ENCODE measurements around the gene ETS1.

The ETS1 gene

DNA sequence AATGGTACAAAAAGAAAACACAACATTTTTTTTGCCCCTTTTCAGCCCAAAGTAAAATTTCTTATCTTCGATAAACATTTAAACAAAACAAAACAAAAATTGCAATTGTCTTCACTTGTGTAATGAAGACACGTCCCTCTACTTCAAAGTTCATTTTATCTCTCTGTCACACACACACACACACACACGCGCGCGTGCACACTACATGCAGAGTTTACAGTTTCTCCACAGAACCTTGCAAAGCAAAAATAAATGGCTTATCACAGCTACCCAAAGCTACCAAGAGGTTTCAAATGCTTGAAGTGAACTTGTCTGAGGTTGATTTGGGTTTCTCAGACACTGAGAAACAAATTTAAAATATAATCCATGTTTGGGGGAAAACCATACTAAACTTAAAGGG lies 72.3 kb downstream of the ETS1 start:
- Mint-ChIP-seq H3K4me1 (peaks cover 80% of the 10 kb centered on the region), H3K9me3 (no peaks in the 10 kb centered on the region), H3K27me3 (no peaks in the 10 kb centered on the region), H3K36me3 (peaks cover 30% of the 10 kb centered on the region), H3K27ac (peak overlapping the region; percentile 94), H3K4me3 (peak overlapping the region; percentile 99)
- no peak for ATAC-seq (ENCODE audit: low read depth)
- no peak for DNase-seq (ENCODE audit: low spot score in 2 of 2)

DNA sequence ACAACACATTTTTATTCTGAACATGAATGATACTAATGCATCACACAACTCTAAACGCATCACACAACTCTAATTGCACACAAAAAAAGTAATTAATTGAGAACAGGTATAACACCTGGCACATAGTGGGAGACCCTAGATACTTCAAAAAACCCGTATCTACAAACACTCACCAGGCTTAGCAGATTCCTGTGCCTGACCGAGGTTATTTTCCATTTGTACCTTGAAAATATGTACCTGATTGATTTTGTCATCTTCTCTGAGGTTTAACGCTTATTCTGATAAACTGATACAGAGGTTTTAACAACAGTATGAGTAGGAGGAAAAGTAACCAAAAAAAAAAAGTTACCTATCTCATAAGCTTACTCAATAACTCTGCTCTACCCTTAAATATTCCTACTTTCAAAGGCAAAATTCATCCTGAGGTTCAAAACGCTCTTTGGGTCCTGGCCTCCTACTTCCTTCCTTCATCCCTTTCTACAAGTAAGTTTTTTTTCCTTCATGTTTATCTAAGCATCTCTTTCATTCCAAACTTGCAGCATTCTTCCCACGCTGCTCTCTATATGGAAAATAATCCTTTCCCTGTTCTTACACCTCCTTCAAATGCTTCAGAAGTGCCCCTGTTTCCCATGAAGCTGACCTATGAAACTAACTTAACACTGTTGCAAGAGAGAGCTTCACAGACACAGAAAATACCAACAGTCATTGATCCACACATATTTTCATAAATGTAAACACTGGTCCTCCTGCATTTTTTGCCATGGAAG lies 73.3 kb downstream of the ETS1 start:
- H3K4me3 Mint-ChIP-seq, result peak overlapping the region; percentile 54
- H3K27me3 Mint-ChIP-seq, result no peaks in the 10 kb centered on the region
- H3K36me3 Mint-ChIP-seq, result peaks cover 30% of the 10 kb centered on the region
- no peaks in the 10 kb centered on the region for H3K9me3 Mint-ChIP-seq
- ATAC-seq (ENCODE audit: low read depth) (no peak), DNase-seq (ENCODE audit: low spot score in 2 of 2) (no peak)
- peak overlapping the region; percentile 94 for H3K27ac Mint-ChIP-seq
- H3K4me1 Mint-ChIP-seq, result peaks cover 87% of the 10 kb centered on the region

DNA sequence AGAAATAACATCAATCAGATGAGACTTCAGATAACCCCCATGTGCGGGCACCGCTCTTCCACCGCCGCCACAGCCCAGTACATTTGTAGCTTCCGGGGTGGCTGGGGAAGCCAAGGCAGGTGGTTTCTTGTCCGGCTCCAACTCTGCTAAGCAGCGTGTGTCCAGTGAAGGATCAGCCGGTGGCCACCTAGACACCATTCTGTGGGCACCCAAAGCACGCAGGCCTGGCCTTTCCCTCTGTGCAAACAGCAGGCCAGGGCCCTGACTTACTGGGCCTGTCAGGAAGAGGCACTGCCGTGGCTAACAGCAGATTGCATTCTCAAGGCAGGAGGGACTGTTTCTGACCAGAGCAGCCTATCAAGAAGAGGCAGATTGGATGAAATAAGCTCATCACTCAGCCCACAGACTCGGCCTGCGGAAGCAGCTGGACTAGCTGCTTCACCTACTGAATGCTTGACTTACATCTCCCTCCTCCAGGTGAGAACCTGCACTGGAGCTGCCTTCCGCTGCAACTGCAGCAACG lies 74.8 kb downstream of the ETS1 start:
- Mint-ChIP-seq H3K36me3 (peaks cover 28% of the 10 kb centered on the region), H3K27me3 (no peaks in the 10 kb centered on the region), H3K9me3 (no peaks in the 10 kb centered on the region), H3K4me3 (peak overlapping the region; percentile 46), H3K27ac (peak overlapping the region; percentile 72), H3K4me1 (peaks cover 81% of the 10 kb centered on the region)
- no peak for DNase-seq (ENCODE audit: low spot score in 2 of 2)
- peak; percentile 31 for ATAC-seq (ENCODE audit: low read depth)

DNA sequence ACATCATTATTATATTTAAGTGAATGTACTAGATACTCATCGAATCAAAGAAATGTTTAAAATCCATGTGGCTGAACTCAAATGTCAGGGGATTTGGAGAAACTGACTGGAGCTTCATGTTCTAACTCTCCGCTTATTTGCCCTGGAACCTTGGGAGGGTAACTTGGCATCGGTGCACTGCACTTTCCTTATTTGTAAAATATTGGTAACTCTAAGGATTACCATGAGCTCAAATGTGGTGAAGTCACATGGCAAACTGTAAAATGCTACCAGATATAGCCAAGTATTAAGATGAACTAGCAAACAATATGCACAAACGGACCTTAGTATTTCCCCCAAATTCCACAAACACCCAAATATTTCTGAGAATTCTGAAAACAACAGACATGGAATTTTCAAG lies 75.6 kb downstream of the ETS1 start:
- DNase-seq (ENCODE audit: low spot score in 2 of 2) (no peak), ATAC-seq (ENCODE audit: low read depth) (no peak)
- Mint-ChIP-seq H3K4me3 (peak overlapping the region; percentile 46), H3K4me1 (peaks cover 82% of the 10 kb centered on the region), H3K27me3 (no peaks in the 10 kb centered on the region), H3K27ac (peak overlapping the region; percentile 72), H3K36me3 (peaks cover 28% of the 10 kb centered on the region), H3K9me3 (no peaks in the 10 kb centered on the region)

DNA sequence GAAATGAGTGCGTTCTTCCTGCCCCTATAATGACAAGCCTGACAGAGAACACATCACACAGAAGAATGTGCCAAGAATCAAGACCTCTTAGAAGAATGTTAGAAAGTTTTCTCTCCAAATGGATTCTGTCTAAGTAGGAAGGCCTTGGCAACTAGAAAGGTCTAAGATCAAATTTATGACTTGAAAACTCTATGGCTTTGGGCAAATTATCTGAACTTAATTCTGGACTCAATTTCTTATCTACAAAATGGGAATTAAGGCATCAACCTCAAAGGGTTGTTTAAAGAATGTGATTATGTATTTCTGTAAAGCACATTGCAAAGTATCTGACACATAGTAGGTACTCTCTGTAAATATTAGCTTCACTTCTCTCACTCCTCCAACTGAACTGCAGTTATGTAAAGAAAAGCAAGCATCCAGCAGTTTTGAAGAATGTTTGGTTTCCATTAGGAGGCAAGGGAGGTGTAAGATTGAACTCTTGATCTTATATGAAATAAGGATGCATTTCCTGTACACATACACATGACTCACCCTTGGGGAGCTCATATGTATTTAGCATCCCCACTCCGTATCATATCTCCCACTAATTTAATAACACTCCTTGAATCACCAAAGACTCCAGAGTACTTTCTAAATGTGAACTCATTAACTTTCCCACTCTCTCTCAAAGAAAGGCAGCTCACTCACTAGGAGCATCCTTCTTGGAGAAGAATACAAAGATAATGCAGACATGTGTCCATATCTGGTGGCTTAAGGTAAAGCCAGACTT lies 77.6 kb downstream of the ETS1 start:
- peaks cover 30% of the 10 kb centered on the region for H3K36me3 Mint-ChIP-seq
- no peak for ATAC-seq (ENCODE audit: low read depth)

DNA sequence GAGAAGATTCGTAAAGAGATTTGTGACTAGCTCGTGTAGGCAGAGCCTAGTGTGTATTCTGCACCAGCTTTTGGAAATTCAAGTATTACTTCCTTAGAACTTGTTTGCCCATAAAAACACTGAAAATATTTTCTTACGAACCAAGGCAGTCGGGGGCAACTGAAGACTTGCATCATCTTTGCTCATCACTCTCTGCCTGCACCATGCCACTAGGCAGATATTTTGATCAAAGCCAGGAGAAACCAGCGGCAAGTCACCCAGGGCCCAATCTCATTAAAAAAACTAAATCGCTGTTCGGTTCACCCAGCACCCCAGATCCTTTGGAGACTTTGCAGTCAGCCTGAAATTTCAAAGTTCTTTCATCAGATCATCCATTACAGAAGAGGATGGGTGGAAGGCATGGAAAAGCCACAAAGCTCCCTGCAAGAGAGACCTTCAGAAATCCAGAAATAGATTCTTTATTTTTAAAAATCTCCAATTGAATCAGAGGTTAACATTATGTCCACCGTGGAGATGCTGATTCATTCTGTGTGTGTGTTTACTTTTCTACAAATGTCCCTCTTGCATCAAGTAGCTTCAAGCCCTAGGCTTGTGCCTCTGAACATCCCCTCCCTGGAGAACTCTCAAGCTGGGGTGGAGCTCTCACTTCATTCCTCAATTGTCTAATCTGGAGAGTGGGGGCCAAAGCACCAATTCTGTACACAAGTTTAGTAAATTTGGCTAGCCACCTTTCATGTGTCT lies 78.4 kb downstream of the ETS1 start:
- no peaks in the 10 kb centered on the region for H3K9me3 Mint-ChIP-seq
- DNase-seq (ENCODE audit: low spot score in 2 of 2) (no peak), ATAC-seq (ENCODE audit: low read depth) (no peak)
- peak overlapping the region; percentile 64 for H3K4me3 Mint-ChIP-seq
- peaks cover 28% of the 10 kb centered on the region for H3K36me3 Mint-ChIP-seq
- H3K27me3 Mint-ChIP-seq, result no peaks in the 10 kb centered on the region
- peak overlapping the region; percentile 72 for H3K27ac Mint-ChIP-seq
- peaks cover 86% of the 10 kb centered on the region for H3K4me1 Mint-ChIP-seq

More for the DNA sequence above, 77.6 kb downstream of the ETS1 start:
- no peak for DNase-seq (ENCODE audit: low spot score in 2 of 2)
- Mint-ChIP-seq H3K4me1 (peaks cover 83% of the 10 kb centered on the region), H3K27me3 (no peaks in the 10 kb centered on the region), H3K27ac (peak overlapping the region; percentile 72), H3K9me3 (no peaks in the 10 kb centered on the region), H3K4me3 (peak overlapping the region; percentile 4)

DNA sequence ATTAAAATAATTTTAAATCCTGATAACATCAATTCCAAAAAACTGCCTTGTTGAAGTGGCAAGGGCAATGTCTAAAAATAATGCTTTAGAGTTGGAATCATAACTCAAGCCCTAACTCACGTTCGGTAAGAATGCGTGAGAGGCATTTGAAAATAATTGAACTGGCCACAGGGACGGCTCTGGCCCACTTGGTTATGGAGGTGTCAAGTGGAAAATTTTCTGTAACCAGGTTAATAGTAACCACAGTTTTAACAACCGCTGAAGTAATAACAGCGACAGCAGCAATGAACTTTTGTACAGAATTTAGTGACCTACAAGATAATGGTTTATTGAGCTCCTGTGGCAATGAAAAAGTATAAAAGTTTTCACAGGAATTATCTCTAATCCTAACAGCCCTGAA lies 79.4 kb downstream of the ETS1 start:
- no peak overlapping the region for H3K4me3 Mint-ChIP-seq
- no peaks in the 10 kb centered on the region for H3K27me3 Mint-ChIP-seq
- DNase-seq (ENCODE audit: low spot score in 2 of 2) (no peak), ATAC-seq (ENCODE audit: low read depth) (no peak)
- H3K27ac Mint-ChIP-seq, result peak overlapping the region; percentile 72
- H3K9me3 Mint-ChIP-seq, result no peaks in the 10 kb centered on the region
- H3K36me3 Mint-ChIP-seq, result peaks cover 26% of the 10 kb centered on the region
- H3K4me1 Mint-ChIP-seq, result peaks cover 86% of the 10 kb centered on the region

DNA sequence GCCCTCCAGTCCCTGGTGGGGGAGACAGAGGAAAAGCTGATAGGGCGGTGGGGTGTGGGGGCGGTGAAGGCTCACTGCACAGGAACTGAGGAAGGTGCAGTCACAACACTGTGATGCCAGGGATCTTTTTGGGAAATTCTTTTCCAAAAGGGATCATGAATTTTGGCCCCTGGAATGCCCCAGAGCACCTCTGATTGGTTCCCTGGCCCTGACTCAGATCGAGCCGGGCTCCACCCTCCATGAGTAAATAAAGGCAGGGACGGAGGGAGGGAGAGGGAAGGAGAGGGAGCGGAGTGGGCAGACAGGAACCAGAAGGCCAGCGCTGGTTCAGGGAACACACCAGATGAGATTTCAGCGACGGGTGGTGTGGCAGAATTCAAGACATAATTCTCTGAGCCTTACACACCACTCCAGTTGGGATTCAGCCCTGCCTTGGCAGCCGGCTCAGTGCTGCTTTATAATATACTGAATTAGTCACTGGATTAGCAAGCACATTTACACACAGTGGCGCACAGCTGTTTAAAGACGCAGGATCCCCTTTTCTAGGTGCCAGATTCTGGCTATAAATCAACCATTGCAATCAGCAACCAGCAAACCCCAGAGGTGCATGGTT lies 80.3 kb downstream of the ETS1 start:
- peaks cover 24% of the 10 kb centered on the region for H3K36me3 Mint-ChIP-seq

DNA sequence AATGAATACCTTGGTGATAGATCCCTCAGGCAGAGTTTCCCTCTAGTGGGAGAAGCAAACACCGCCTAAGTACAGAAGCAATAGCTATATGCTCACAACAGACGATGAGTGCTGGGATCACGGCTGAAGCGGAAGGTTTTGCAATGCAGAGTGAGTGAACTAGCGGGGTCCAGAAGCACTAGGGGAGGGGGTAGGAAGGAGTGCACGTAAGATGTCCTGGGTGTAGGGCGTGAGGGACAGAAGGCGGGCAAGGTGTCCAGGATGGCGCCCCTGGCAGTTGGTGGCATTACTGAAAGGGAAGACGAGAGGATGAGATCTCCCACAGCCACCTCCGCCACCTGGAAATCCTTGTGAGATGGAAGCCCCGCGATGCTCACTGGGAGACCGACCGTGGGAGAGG lies 81.0 kb downstream of the ETS1 start:
- Mint-ChIP-seq H3K36me3 (peaks cover 25% of the 10 kb centered on the region), H3K4me1 (peaks cover 88% of the 10 kb centered on the region), H3K4me3 (peak overlapping the region; percentile 60), H3K27ac (peak overlapping the region; percentile 72), H3K9me3 (no peaks in the 10 kb centered on the region), H3K27me3 (no peaks in the 10 kb centered on the region)
- DNase-seq (ENCODE audit: low spot score in 2 of 2) (no peak), ATAC-seq (ENCODE audit: low read depth) (no peak)

More for the DNA sequence above, 80.3 kb downstream of the ETS1 start:
- DNase-seq (ENCODE audit: low spot score in 2 of 2) (no peak), ATAC-seq (ENCODE audit: low read depth) (peak; percentile 60)
- H3K4me1 Mint-ChIP-seq, result peaks cover 87% of the 10 kb centered on the region
- H3K4me3 Mint-ChIP-seq, result peak overlapping the region; percentile 60
- H3K9me3 Mint-ChIP-seq, result no peaks in the 10 kb centered on the region
- H3K27ac Mint-ChIP-seq, result peak overlapping the region; percentile 72
- no peaks in the 10 kb centered on the region for H3K27me3 Mint-ChIP-seq

DNA sequence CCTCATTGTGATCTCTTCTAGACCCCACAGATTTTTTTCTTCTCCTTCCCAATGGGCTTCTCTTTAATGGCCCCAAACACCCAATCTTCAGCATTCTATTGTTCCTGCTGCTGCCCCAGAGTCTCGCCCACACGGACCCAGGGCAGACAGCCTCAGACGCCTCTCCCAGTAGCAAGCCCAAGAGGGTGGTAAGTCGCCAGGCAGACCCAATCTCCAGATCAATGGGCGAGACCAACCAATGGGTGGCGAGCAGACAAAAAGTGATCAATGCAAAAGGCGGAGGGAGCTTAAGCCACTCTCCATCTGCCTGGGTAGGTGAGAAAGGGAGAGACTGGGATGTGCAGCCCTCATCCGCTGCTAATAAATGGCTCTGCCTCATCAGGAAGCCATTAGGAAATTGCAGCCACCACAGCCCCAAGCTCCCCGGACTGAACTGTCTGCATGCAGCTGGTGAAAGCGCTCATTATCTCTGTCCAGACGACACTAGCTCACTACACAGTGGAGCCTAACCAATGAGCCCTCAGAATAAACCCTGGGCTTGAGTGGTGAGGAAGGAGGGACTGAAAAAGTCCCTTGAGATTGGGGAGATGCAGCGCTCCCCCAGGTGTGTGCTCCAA lies 81.8 kb downstream of the ETS1 start:
- Mint-ChIP-seq H3K4me1 (peaks cover 86% of the 10 kb centered on the region), H3K36me3 (peaks cover 31% of the 10 kb centered on the region), H3K9me3 (no peaks in the 10 kb centered on the region), H3K4me3 (peak overlapping the region; percentile 21), H3K27me3 (no peaks in the 10 kb centered on the region), H3K27ac (peak overlapping the region; percentile 72)
- no peak for ATAC-seq (ENCODE audit: low read depth)
- no peak for DNase-seq (ENCODE audit: low spot score in 2 of 2)

DNA sequence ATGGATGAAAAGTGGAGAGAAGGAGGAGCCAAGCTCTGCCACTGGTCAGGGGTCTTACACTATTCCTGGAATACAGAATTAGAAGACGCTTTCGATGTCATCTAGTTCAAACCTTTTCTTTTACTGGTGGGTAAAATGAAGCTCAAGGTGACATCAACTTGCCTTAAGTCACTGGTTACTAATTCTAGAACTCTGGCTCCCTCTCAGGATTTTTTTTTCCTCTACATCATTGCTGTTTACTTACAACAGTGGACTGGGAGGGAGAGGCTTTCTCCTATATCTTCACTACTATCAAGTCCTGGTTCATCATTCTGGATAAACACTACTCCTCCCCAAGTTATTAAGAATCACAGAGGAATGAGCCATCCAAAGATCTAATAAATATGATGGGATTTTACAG lies 82.9 kb downstream of the ETS1 start:
- peaks cover 82% of the 10 kb centered on the region for H3K4me1 Mint-ChIP-seq
- ATAC-seq (ENCODE audit: low read depth) (no peak), DNase-seq (ENCODE audit: low spot score in 2 of 2) (no peak)
- H3K4me3 Mint-ChIP-seq, result no peak overlapping the region
- H3K27ac Mint-ChIP-seq, result peak overlapping the region; percentile 72
- peaks cover 35% of the 10 kb centered on the region for H3K36me3 Mint-ChIP-seq
- H3K9me3 Mint-ChIP-seq, result no peaks in the 10 kb centered on the region
- no peaks in the 10 kb centered on the region for H3K27me3 Mint-ChIP-seq

DNA sequence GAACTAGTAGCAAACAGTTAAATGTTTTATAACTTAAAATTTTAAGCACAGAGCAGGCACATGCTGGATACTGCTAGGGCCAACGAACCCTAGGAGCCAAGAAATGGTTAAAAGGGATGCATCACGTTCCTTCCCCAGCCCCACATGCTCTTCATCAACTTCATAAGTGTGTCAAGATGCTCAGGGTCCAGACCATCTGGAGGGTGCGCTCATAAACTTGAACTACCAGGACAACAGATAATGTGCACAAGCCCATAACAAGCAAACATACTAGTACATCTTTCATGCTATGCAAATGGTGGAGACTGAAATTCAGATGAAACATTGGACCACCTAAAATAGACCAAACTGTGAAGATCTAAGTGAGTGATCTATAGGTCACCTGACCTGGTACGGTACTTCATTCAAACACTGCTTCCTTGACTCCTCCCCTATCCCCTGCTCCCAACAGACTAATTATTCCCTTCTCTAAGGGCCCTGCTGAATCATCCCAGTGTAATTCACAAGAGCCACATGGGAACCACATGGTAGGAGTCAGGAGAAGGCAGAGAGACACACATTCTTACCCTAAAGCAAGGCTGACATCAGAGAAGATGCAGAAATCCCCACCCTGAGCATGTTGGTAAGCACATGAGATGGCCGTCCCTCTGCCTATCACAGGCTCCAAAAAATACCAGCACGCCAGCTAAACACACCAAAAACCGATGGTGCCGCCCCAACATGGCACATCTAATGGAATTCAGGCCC lies 83.9 kb downstream of the ETS1 start:
- Mint-ChIP-seq H3K4me3 (peak overlapping the region; percentile 42), H3K4me1 (peaks cover 78% of the 10 kb centered on the region), H3K27ac (peak overlapping the region; percentile 72), H3K27me3 (no peaks in the 10 kb centered on the region), H3K36me3 (peaks cover 35% of the 10 kb centered on the region), H3K9me3 (no peaks in the 10 kb centered on the region)
- DNase-seq (ENCODE audit: low spot score in 2 of 2), result no peak
- ATAC-seq (ENCODE audit: low read depth), result peak; percentile 48

DNA sequence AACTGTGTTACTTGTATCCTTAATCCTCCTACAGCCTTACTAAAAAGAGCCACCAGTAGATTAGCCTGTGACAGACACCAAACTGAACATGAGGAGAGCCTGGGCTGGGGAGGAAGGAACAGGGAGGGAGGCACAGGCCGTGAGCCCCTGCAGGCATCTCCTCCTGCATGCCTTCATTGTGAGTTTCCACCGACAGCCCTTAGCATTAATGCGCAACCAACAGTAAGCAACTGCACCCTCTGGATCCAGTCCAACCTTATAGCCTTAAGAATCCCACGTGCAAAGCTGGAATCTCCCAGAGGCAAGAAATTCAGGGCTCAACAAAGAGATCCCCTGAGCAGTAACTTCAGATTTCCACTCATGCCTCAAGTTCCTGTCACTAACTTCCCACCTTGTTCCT lies 84.6 kb downstream of the ETS1 start:
- H3K36me3 Mint-ChIP-seq, result peaks cover 37% of the 10 kb centered on the region
- H3K4me3 Mint-ChIP-seq, result peak overlapping the region; percentile 25
- peak overlapping the region; percentile 72 for H3K27ac Mint-ChIP-seq
- DNase-seq (ENCODE audit: low spot score in 2 of 2) (no peak), ATAC-seq (ENCODE audit: low read depth) (no peak)
- H3K4me1 Mint-ChIP-seq, result peaks cover 79% of the 10 kb centered on the region
- H3K27me3 Mint-ChIP-seq, result no peaks in the 10 kb centered on the region
- no peaks in the 10 kb centered on the region for H3K9me3 Mint-ChIP-seq
